ENCODE results near the gene PARP12.

PARP12 gene

DNA sequence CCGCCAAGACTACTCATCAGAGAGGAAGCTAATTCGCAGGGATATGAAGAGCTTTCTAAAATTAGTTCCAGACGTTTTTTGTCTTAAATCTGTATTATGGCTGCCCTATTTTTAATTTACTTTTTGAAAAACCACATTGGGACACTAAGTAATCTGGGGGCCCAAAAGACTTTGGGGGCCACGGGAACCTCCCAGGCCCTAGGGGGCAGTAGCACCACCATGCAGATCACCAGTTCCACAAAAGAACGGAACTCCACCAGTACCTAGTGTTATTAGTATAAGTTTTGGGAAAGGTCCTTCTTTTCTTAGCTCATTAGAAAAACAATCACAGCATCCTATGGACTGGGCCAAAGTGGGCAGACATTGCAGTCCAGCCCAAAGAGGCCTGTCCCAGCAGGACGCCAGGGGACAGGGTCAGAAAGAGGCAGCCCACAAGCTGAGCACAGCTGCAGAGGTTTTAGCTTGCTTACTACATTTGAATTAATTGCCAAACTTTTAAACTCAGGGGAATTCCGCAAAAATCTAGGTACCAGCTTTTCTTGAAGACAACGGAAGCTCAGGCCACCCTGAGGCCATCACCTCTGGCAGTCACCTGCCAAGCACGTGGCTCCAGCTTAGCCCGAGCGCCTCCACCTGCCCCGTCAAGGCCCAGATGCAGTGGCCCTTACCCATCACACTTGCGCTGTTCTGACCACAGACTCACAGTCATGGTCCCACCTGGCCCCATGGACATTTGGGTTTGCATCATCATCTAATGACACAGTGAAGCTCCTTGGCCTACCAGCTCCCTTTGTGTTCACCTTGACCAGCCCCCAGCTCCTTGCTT, 74.8 kb downstream of the PARP12 start:
- no peak for DNase-seq

DNA sequence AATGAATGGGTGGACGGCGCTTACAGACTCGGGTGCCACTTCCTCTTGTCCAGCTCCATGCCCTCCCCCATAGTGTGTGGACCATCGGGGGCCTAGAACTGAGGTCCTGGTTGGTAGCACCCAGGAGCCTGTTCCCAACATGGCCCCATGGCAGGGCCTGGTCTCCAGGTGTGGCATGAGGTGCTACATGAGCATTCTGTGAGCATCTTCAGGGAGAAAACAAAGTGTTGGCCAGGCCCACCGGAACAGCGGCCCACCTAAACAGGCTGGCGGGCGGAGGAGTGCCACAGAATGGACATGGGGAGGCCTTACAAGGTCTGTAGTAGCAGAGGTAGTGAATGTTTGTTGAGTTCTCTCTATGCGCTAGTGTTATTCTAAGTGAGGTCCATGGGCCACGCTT, 76.9 kb downstream of the PARP12 start:
- no peak for DNase-seq

DNA sequence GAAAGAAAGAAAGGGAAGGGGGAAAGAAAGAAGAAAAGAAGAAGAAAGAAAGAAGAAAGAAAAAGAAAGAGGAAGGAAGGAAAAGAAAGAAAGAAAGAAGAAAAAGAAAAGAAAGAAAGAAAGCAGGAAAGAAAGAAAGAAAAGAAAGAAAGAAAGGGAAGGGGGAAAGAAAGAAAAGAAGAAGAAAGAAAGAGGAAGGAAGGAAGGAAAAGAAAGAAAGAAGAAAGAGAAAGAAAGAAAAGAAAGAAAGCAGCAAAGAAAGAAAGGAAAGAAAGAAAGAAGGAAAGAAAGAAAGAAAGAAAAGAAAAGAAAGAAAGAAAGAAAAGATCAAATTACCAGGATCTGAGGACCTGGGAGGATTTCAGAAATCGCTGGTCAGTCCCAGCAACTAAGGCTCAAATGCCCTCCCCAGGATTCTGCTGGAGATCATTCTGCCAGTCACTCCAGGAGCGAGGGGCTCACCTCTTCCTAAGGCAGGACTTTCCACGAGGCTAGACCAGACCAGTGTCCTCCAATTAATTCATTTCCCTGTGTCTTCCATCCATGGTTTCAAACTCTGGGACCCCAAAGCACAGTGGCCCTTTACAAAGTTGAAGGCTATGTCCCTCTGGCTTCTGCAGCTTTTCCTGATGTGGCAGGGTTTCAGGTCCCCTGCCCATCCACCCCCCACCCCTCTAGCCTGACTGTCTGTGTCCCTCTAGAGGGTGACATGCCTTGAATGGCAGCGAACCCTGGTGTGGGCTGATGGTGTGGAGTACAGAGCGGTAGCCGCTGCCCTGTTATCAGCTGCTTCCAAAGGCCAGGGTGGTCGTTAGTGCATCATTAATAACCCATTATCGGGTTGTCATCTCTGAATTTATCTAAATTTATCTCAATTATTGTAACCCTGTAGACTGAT, 77.9 kb downstream of the PARP12 start:
- DNase-seq, result no peak

DNA sequence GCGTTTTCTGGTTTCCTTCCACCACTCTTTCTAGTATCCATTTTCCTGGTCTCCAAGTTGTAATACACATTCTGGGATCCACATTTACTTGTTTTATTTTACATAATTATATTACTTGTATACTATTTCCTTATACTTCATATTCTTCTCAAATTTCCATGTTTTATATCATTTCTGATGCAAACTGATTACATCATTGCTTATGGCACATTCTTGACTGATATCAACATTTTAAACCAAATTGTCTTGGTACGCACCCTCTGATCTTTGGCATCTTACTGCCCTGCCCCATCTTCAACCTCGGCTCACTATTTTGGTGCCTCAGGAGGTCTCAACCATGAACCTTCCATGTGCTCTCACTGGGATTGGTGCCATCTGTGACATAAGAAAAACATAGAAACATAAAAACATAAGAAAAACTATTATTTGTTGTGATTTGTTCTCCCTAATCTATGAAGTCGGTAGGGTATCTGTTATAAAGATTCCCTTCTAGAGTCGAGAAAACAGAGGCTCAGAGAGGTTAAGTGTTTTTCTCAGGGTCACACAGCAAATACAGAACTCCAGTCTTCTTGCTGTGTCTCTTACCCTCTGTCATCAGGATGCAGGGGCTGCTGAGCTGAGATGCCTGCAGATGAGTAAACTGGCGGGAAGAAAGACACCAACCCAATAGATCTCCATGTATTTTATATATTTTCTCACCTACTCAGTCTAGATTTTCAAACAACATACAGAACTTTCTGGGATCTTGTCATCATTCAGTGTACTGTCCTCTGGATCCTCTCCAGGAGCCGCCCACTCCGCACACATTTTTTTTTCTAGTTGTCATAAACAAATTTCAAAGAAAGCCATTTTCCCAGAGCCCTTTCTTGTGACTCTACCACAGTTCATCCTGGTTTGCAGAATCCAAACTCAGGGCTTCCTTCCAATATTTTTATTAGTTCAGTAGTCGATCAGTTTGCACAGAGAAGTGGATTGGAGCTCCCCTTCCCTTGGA, 79.5 kb downstream of the PARP12 start:
- no peak for DNase-seq

DNA sequence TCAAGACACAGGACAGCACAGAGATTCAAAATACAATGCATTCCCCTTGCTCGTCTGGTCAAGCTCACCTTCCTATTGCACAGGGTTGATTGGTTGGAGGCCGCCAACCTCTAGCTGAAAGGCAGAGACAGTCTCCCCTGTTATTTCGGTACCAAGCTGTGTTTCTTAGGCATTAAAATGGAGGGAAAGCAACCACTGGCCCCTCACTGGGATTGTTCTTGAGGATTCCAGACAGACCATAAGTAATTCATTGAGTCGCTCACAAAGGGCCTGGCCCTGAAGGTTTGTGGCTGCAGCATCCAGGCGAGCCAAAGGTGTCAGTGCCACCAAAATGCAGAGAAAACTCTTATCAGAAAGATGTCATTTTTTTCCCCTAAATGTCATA, 81.2 kb downstream of the PARP12 start:
- DNase-seq, result no peak

DNA sequence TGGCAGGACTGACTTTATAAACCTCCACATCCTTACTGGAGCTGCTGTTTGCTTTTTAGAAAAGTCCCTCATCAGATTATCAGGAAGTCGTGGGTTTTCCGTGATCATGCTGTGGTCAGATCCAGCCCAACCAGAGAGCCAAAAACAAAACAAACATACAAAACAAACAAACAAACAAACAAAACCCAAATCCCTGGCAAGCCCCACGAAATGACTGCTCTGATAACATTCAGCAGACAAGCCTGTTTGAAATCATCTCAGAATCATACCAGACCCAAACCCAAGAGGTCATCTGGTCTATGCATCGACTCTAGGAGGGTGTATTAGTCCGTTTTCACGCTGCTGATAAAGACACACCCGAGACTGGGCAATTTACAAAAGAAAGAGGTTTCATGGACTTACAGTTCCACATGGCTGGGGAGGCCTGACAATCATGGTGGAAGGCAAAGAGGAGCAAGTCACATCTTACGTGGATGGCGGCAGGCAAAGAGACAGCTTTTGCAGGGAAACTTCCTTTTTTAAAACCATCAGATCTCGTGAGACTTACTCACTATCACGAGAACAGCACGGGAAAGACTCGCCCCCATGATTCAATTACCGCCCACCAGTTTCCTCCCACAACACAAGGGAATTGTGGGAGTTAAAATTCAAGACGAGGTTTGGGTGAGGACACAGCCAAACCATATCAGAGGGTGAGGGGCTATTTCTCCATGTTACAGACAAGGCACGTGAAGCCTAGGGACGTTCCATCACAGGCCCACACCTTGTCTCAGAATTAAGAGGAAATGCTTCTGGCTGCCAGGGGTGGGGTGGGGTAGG, 85.7 kb downstream of the PARP12 start:
- no peak for DNase-seq

DNA sequence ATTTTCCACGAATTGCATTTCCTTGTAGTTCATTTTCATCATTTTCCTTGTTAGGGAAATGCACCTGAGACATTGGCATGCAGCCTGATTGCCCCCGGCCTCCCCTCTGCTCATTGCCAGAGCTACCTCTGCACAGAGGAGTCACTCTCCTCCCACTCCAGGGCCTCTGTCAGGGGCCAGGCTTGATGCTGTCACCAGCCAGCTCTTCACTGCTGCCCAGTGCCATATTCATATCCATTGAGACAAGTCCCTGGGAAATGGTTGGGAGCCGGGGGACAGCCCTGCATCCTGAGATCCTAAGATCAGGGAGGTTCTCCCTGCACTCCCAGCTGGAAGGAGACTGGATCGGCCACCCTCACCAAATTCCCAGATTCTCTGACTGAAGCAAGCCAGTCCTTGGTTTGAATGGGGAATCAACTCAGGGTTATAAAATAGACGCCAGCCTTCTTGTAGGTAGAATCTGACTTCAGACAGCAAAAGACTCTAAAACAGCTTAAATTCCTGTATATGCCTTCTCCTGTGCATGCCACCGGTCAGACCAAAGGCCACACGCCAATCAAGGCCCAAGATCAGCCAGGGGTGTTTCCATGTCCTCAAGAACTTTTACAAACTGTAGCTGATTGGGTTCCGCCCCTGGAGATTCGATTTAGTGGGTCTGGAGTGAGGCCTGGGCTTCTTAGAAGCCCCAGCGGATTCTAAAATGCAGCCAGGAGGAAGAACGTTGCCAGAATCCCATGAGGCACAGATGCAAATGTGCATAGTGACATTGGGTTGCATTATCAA, 86.5 kb downstream of the PARP12 start:
- no peak for DNase-seq

DNA sequence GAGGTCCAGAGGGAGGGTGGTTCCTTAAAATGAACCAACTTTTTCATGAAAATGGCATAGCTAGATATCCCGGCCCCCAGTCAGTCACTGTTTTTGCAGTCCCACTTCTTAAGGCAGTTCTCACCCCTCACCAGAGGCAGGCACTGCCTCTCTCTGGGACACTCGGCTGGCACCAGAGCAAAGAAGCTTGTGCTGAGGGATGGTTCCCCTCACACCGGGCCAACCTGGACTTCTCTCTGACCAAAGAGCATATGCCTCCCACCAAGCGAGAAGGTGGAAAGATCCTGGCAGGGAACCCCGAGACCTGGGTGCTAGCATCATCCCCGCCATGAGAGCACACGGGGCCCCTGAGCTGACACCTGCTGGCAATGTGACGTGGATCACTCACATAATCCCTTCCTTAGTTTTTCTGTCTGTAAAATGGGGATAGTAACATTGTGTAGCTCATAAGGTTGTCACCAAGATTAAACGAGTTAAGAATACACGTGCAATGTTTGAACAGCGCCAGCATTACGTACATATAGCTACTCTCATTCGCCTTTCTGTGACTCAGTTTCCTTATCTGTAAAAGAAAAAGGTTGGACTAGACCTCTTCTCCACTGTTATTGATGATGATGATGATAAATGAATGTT, 88.5 kb downstream of the PARP12 start:
- DNase-seq, result no peak

All from hematopoietic multipotent progenitor cell treated with erythropoietin and hydrocortisone succinate and interleukin-3 and kit ligand, for 6 days (in vitro differentiated cells).